OCI-LY1 (cell line): ENCODE results near the gene ST6GALNAC6.

ENCODE experiments used
- CTCF ChIP-seq: fragments of 200-600 bp; sonication (generic), shearing (Covaris generic); IDR thresholded peaks from 2 replicates; pipeline ENCODE4 v1.5.1; 2017; ENCODE audit warnings: mild to moderate bottlenecking, antibody characterized with exemption, low read length, moderate library complexity, mixed read lengths
- EZH2 ChIP-seq: fragments of 200-600 bp; sonication (generic), shearing (Covaris generic); IDR thresholded peaks from 2 replicates; pipeline ENCODE4 v1.8.0; 2017; ENCODE audit warnings: borderline replicate concordance, mixed run types, mild to moderate bottlenecking, antibody characterized with exemption, low read length, moderate library complexity, mixed read lengths

- TF ChIP-seq CTCF: no peak
- TF ChIP-seq EZH2: no peak
Observed at GRCh38 chr9:127915801-127916719, 16.7 kb upstream of the ST6GALNAC6 start.
